ENCODE results near the gene MTG2.
A peak's percentile ranks its signal among the peaks of the same experiment; 100 is the strongest.

The MTG2 gene

DNA sequence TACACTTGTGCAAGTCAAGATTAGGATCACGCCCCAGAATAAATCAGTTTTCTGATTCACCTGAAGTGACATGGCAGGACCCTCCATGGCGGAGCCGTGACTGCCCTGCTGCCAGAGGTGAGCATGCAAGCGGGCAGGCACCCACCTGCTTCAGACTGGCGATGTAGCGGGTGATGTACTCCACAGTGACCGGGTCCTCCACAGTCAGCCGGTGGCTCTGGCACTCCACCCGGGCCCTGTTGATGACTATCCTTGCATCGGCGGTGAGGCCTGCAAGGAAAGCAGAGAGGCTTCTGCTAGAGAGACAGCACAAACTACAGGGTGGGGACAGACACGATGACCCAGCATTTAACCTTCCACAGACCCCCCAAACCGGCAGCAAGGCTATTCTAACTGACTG, 43.2 kb upstream of the MTG2 start:
- H3K27ac ChIP-seq (ENCODE audit: low read length) = no peak overlapping the region
- no peaks in the 10 kb centered on the region for H3K9me3 ChIP-seq (ENCODE audit: control insufficient read depth, low read depth, low read length)
- peaks cover 8% of the 10 kb centered on the region for H3K4me1 ChIP-seq (ENCODE audit: control insufficient read depth, low read depth, low read length)
- H3K4me3 ChIP-seq (ENCODE audit: low read length) = no peak overlapping the region
- peaks cover 63% of the 10 kb centered on the region for H3K36me3 ChIP-seq (ENCODE audit: control insufficient read depth, low read depth, low read length)
- no peak overlapping the region for H3K9ac ChIP-seq (ENCODE audit: low read length)
- H3K27me3 ChIP-seq (ENCODE audit: control insufficient read depth, insufficient read depth, low read length) = no peaks in the 10 kb centered on the region

DNA sequence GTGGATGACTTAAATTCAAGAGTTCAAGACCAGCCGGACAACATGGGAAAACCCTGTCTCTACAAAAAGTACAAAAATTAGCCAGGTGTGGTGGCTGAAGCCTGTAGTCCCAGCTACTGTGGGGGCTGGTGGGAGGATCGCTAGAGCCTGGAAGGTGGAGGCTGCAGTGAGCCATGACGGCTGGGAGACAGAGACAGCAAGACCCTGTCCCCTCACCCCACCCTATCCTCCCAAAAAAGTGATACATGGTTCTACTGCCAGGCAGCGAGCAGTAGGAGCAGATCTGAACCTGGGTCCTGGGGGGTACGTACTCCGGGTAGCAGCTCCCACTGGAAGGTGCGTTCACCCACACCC, 41.8 kb upstream of the MTG2 start:
- H3K9ac ChIP-seq (ENCODE audit: low read length) = no peak overlapping the region
- H3K27me3 ChIP-seq (ENCODE audit: control insufficient read depth, insufficient read depth, low read length) = no peaks in the 10 kb centered on the region
- no peaks in the 10 kb centered on the region for H3K9me3 ChIP-seq (ENCODE audit: control insufficient read depth, low read depth, low read length)
- no peak overlapping the region for H3K4me3 ChIP-seq (ENCODE audit: low read length)
- H3K4me1 ChIP-seq (ENCODE audit: control insufficient read depth, low read depth, low read length) = peaks cover 12% of the 10 kb centered on the region
- no peak overlapping the region for H3K27ac ChIP-seq (ENCODE audit: low read length)
- peaks cover 57% of the 10 kb centered on the region for H3K36me3 ChIP-seq (ENCODE audit: control insufficient read depth, low read depth, low read length)

DNA sequence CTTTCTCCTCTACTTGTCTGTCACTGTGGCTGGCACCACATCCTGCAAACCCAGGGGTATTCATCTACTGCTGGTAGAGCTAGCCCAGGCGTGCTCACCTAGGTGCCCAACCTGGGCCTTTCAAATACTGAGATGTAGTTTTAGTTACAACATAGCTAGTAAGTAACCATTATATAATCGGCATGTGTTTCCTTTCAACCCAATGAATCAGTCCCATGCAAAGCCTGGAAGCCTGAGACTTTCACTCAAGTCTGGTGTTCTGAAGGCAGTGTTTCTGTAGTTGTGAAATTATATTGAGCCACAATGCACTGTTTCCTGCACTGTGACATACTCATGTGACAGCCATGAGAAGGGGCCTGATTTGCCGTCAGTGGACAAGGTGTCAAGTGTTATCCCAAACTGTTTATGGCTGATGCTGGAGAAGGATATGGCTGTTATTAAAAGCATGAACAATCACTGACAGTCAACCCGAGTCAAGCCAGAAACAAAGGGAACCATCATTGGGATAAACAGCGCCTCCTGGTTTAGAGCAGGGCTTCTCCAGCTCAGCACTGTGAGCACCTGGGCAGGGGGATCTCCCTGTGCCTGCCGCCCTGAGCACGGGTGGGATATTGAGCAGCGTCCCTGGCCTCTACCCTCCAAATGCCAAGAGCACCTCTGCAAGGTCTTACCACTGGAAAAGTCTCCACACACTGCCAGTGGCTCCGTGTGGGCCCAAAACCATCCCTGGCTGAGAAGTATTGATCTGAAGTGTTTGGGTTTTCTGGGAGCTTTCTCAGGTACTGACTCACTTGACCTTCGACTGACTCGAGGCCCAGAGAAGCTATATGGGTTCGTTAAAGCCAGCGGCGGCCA, 41.2 kb upstream of the MTG2 start:
- Histone ChIP-seq H3K27ac (ENCODE audit: low read length) (no peak overlapping the region), H3K9me3 (ENCODE audit: control insufficient read depth, low read depth, low read length) (no peaks in the 10 kb centered on the region), H3K27me3 (ENCODE audit: control insufficient read depth, insufficient read depth, low read length) (no peaks in the 10 kb centered on the region), H3K4me1 (ENCODE audit: control insufficient read depth, low read depth, low read length) (peaks cover 12% of the 10 kb centered on the region), H3K36me3 (ENCODE audit: control insufficient read depth, low read depth, low read length) (peaks cover 51% of the 10 kb centered on the region), H3K9ac (ENCODE audit: low read length) (peak overlapping the region; percentile 75), H3K4me3 (ENCODE audit: low read length) (peak overlapping the region; percentile 88)

DNA sequence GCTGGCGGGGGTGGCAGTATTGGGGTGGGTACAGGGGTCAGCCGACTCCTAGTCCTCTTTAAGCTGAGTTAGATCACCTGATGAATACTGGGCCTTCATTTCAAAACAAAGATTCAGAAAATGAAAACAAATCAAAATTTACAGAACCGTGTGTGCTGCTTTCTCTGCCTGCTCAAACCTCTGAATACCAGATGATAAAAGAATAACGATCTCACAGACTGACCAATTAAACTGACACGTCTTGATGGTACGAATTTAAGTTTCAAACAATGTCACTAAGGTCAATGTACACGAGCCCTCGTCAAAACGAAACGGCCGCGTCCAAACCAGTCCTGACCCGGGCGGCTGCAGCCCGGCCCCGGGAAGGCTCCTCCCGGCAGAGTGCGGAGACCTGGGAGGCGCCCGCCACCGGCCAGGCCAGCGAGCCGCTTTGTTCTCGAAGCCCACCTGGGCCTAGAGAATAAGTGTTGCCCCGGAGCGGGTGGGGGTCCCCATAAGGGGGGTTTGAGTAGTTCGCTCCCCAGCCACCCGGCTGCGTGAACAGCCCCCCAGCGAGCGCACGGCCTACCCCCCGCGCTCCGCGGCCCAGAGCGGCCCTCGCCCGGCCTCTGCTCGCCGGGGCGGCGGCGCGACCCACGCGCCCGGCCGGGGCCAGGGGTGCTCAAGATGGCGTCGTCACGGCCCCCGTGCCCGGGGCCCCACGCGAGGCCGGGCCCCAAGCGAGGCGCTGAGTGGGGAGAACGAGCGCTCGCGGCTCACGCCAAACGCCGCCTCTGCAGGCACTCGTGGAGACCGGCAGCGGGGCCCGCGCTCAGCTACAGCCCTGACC, 40.4 kb upstream of the MTG2 start:
- Histone ChIP-seq H3K9ac (ENCODE audit: low read length) (peak overlapping the region; percentile 75), H3K4me3 (ENCODE audit: low read length) (peak overlapping the region; percentile 88), H3K27ac (ENCODE audit: low read length) (no peak overlapping the region), H3K36me3 (ENCODE audit: control insufficient read depth, low read depth, low read length) (peaks cover 44% of the 10 kb centered on the region), H3K4me1 (ENCODE audit: control insufficient read depth, low read depth, low read length) (peaks cover 12% of the 10 kb centered on the region), H3K9me3 (ENCODE audit: control insufficient read depth, low read depth, low read length) (no peaks in the 10 kb centered on the region), H3K27me3 (ENCODE audit: control insufficient read depth, insufficient read depth, low read length) (no peaks in the 10 kb centered on the region)

DNA sequence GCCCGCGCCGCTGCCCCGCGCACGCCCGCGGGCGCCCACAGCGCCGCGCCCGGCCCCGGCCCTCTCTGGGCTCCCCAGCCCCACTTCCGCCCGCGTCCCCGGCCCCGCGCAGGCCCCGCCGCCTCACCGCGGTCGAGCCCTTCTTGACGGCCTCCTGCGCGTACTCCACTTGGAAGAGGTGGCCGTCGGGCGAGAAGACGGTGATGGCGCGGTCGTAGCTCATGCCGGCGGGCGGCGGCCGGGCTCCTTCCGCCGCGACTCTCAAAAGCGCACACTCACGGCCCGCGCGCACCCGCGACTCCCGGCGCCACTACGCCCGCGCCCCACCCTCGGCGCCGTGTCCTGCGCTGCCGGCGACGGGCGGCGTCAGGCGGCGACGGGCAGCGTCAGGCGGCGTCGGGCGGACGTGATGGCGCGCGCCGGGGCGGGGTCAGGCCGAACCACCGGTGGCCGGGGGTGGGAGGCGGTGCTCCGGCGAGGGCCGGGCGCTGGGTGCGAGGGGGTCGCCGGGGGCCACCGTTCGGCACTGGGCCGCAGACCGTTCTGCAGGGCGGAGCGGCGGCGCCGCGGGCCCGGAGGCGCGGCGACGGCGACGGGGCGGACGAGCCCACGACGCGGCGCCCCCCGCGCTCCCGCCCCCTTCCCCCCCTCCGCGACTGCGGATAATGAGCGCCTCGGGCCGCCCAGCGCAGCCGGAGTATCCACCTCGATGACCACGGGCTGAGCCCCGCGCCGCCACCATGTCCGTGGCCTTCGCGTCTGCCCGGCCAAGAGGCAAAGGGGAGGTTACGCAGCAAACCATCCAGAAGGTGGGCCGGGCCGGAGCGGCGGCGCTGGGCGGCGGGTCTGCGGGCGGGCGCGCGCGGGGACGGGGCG, 39.5 kb upstream of the MTG2 start, which contains the start of the genes PSMA7 and SS18L1:
PSMA7 (minus strand) TSS at position 314 of the 876 bp plus-strand sequence; CDS start at position 223, 91 bp downstream.
SS18L1 (plus strand) TSS at position 689 of the 876 bp plus-strand sequence; CDS start at position 741, 52 bp downstream.
- Histone ChIP-seq H3K4me3 (ENCODE audit: low read length) (peak within 1 kb of the TSS; percentile 88), H3K9ac (ENCODE audit: low read length) (peak within 1 kb of the TSS; percentile 75), H3K4me1 (ENCODE audit: control insufficient read depth, low read depth, low read length) (peaks cover 12% of the 10 kb centered on the region), H3K9me3 (ENCODE audit: control insufficient read depth, low read depth, low read length) (no peaks in the 10 kb centered on the region), H3K27ac (ENCODE audit: low read length) (no peak within 1 kb of the TSS), H3K36me3 (ENCODE audit: control insufficient read depth, low read depth, low read length) (peaks cover 35% of the 10 kb centered on the region), H3K27me3 (ENCODE audit: control insufficient read depth, insufficient read depth, low read length) (no peaks in the 10 kb centered on the region)

DNA sequence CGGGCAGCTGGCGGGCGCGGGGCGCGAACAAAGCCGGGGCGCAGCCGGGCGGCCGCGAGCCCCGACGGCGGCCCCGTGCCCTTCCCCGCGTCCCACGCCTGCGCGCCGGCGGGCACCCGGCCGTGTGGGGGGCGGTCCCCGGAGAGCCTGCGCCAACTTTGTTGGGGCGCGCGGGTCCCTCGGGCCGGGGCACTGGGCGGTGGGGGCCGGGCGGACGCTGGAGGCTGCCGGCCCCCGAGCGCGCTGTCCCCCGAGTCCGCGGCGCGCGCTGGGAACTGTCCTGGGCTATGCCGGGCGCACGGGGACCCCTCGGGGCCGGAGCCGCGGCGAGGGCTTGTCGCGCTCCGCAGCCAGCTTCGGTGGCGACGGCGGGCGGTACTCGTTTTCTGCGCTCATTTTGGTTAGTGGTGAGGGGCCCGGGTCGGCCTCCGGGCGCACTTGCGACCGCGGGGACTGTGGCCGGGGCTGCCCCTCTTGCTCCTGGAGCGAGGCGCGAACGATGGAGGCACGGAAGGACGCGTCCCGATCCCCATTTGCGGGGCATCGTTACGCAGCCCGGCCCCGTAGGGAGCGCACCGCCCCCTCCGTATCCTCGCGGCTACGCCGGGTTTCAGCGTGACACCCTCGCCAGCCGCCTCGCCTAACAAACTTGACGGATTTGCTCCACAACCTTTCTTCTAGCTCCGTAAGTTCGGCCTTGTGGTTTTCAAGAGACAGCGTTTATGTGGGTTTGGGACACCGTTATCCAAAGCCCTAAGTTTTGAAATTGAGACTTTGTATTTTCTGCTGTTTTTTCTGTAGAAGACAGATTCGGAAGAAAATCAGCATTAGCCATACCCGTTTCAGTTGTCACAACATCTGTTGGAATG, 38.6 kb upstream of the MTG2 start:
- H3K27ac ChIP-seq (ENCODE audit: low read length) = no peak overlapping the region

DNA sequence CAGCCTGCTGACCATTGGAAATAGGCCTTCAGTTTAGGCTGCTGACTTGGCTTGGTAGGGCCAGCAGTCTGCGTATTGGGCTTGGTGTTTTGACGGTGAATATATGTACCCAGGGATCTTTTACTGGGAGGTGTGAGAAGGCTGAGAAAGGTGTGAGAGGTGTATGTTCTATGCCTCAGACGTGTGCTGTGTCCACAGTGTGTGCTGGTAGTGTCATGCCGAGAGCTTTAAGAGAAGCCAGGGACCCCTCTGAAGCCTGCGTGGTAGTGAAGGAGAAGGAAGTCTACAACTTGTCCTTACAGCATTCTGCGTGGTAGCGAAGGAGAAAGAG, 37.2 kb upstream of the MTG2 start:
- Histone ChIP-seq H3K9me3 (ENCODE audit: control insufficient read depth, low read depth, low read length) (no peaks in the 10 kb centered on the region), H3K27me3 (ENCODE audit: control insufficient read depth, insufficient read depth, low read length) (no peaks in the 10 kb centered on the region), H3K36me3 (ENCODE audit: control insufficient read depth, low read depth, low read length) (peaks cover 12% of the 10 kb centered on the region), H3K9ac (ENCODE audit: low read length) (no peak overlapping the region), H3K27ac (ENCODE audit: low read length) (no peak overlapping the region), H3K4me3 (ENCODE audit: low read length) (no peak overlapping the region), H3K4me1 (ENCODE audit: control insufficient read depth, low read depth, low read length) (peaks cover 12% of the 10 kb centered on the region)

More for the DNA sequence above, 38.6 kb upstream of the MTG2 start:
- peak overlapping the region; percentile 74 for H3K4me3 ChIP-seq (ENCODE audit: low read length)
- no peaks in the 10 kb centered on the region for H3K27me3 ChIP-seq (ENCODE audit: control insufficient read depth, insufficient read depth, low read length)
- no peaks in the 10 kb centered on the region for H3K9me3 ChIP-seq (ENCODE audit: control insufficient read depth, low read depth, low read length)
- peaks cover 26% of the 10 kb centered on the region for H3K36me3 ChIP-seq (ENCODE audit: control insufficient read depth, low read depth, low read length)
- peaks cover 12% of the 10 kb centered on the region for H3K4me1 ChIP-seq (ENCODE audit: control insufficient read depth, low read depth, low read length)
- H3K9ac ChIP-seq (ENCODE audit: low read length) = peak overlapping the region; percentile 57

DNA sequence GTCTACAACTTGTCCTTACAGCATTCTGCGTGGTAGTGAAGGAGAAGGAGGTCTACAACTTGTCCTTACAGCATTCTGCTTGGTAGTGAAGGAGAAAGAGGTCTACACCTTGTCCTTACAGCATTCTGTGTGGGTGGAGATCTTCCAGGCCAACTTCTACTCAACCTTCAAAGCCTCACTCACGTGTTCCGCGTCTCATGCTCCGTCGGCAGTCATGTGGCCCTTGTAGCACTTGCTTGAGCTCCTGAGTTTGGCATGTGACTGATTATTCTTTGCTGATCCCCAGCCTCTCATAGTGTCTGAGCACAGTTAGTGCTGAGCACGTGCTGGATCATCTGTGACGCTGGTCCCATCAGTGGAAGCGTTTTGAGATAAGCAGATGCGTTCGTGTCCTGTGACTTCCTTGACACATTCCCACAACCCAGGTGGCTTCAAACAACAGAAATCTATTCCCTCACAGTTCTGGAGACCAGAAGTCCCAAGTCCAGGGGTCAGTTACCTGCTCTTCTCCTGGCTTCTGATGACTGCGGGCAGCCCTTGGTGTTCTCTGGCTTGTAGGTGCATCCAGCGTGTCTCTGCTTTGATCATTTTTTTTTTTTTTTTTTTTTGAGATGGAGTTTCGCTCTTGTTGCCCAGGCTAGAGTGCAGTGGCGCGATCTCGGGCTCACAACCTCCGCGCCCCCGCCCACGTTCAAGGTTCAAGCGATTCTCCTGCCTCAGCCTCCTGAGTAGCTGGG, 36.6 kb upstream of the MTG2 start:
- Histone ChIP-seq H3K4me1 (ENCODE audit: control insufficient read depth, low read depth, low read length) (peaks cover 10% of the 10 kb centered on the region), H3K27ac (ENCODE audit: low read length) (no peak overlapping the region), H3K36me3 (ENCODE audit: control insufficient read depth, low read depth, low read length) (peaks cover 10% of the 10 kb centered on the region), H3K27me3 (ENCODE audit: control insufficient read depth, insufficient read depth, low read length) (no peaks in the 10 kb centered on the region), H3K4me3 (ENCODE audit: low read length) (no peak overlapping the region), H3K9ac (ENCODE audit: low read length) (no peak overlapping the region), H3K9me3 (ENCODE audit: control insufficient read depth, low read depth, low read length) (no peaks in the 10 kb centered on the region)

DNA sequence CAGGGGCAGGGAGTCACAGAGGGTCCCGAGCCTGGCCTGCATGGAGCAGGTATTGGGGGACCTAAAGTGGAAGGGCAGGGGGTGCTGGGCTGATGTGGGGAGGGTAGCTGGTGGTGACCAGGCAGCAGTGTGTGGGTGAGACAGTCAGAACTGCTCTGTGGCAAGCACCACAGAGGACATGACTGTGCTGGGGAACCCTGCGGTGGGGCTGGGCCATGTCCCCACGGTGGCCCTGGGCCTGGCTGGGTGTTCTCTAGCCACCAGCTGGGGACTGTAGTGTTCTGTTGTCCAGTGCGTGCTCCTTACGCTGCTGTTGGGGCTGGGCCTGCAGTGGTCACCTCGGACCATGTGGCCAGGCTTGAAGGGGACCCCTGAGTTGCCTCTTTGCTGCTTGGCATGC, 35.7 kb upstream of the MTG2 start:
- Histone ChIP-seq H3K27me3 (ENCODE audit: control insufficient read depth, insufficient read depth, low read length) (no peaks in the 10 kb centered on the region), H3K4me3 (ENCODE audit: low read length) (no peak overlapping the region), H3K9ac (ENCODE audit: low read length) (no peak overlapping the region), H3K36me3 (ENCODE audit: control insufficient read depth, low read depth, low read length) (peaks cover 7% of the 10 kb centered on the region), H3K9me3 (ENCODE audit: control insufficient read depth, low read depth, low read length) (no peaks in the 10 kb centered on the region), H3K4me1 (ENCODE audit: control insufficient read depth, low read depth, low read length) (peaks cover 6% of the 10 kb centered on the region), H3K27ac (ENCODE audit: low read length) (no peak overlapping the region)

DNA sequence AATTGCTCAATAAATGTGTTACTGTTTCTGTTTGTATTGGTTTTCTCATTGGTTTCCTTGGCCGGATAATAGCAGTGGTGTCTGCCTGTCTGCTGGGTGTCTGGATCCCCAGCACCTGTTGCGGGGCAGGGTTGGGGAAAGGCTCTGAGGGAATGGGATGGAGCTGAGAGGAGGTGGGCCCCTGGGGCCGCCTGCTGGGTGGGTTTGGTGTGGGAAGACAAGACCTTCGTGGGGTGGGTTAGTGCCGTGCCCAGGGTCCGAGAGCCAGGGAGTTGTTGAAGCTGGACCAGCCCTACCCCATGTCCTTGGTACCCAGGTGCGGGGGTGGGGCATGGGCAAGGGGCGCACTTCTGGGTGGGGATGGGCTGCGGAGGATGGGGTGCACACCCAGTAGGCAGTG, 35.3 kb upstream of the MTG2 start:
- Histone ChIP-seq H3K9me3 (ENCODE audit: control insufficient read depth, low read depth, low read length) (no peaks in the 10 kb centered on the region), H3K9ac (ENCODE audit: low read length) (no peak overlapping the region), H3K4me3 (ENCODE audit: low read length) (no peak overlapping the region), H3K27ac (ENCODE audit: low read length) (no peak overlapping the region), H3K27me3 (ENCODE audit: control insufficient read depth, insufficient read depth, low read length) (no peaks in the 10 kb centered on the region), H3K36me3 (ENCODE audit: control insufficient read depth, low read depth, low read length) (peaks cover 9% of the 10 kb centered on the region), H3K4me1 (ENCODE audit: control insufficient read depth, low read depth, low read length) (peaks cover 6% of the 10 kb centered on the region)
